Measurements from ENCODE around the gene RTF2. TPM values are rescaled to one million over a fixed set of nuclear protein-coding genes. Genes with fewer than 3 reads are reported as not detected.

Gene RTF2
- total RNA-seq, 2 donors from 2014 or later = 80.8 to 82.7 TPM

DNA sequence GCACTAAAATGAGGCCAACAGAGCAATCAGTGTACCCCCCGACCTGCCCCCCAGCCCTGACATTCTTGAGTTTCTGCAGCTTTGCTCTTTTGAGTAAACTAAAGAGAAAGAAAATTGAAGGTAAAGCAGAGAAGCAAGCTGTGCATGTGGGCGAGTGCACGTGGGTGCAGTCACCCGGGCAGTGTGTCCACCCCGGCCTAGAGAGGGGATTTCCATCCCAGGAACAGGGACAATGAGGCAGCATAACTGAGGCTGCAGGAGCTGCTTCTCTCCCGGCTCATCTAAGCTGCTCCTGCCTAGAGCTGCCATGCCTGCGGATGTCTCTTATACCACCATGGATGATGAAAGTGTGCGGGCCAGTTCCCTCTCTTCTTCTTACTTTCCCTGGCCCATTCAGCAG, 39.5 kb upstream of the RTF2 start:
- H3K4me1 Mint-ChIP-seq (ENCODE audit: low read depth) = peaks cover 56% of the 10 kb centered on the region

DNA sequence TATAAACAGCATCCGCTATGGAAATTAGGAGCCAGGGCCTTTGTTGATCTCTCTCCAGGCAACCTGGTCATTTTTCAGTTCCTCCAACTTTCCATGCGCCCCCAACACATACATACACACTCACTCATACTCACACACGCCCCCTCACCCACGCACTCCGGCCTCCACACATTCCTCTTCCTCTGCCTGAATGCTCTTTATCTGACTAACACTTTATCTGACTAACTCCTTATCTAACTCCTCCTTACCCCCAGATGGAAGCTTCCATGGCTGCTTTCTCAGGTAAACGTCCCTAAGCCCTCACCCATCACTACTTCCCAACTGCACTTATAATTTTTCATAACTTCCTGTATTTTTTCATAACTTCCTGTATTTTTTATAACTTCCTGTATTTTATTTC, 38.9 kb upstream of the RTF2 start:
- peak in 1 of 2 donors; percentile 31 for DNase-seq
- H3K27ac Mint-ChIP-seq = peak overlapping the region; percentile 91
- H3K4me3 Mint-ChIP-seq = peak overlapping the region; percentile 64 to 66
- H3K27me3 Mint-ChIP-seq (ENCODE audit: low read depth) = no peaks in the 10 kb centered on the region
- H3K4me1 Mint-ChIP-seq (ENCODE audit: low read depth) = peaks cover 56% of the 10 kb centered on the region
- no peaks in the 10 kb centered on the region for H3K9me3 Mint-ChIP-seq
- peaks cover 0 to 5% of the 10 kb centered on the region in 2 donors for H3K36me3 Mint-ChIP-seq (ENCODE audit: insufficient read depth in 2 of 2)
- ATAC-seq (replicated peaks in 1 of 2) = peak; percentile 73 to 82

More for the DNA sequence above, 39.5 kb upstream of the RTF2 start:
- peak overlapping the region; percentile 64 to 66 for H3K4me3 Mint-ChIP-seq
- H3K27me3 Mint-ChIP-seq (ENCODE audit: low read depth) = no peaks in the 10 kb centered on the region
- H3K27ac Mint-ChIP-seq = peak overlapping the region; percentile 91
- DNase-seq (no peak), ATAC-seq (replicated peaks in 1 of 2) (no peak)
- no peaks in the 10 kb centered on the region for H3K9me3 Mint-ChIP-seq
- peaks cover 0 to 5% of the 10 kb centered on the region in 2 donors for H3K36me3 Mint-ChIP-seq (ENCODE audit: insufficient read depth in 2 of 2)

DNA sequence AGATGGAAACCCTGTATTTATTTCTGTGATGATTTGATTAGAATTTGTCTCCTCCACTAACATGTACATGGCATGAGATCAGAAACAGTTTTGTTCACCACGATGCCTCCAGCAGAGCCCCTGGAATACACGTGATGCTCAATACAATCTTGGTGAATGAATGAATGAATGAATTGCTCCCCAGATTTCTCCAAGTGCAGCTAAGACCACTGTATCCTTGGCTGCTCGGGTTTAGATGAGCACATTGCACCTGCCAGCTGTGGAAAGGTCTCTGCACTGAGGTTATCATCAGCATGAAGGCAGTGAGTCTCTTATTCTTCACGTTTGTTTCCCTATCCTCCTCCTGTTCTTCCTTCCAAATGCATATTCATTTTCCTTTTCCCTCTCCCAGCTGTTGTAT, 38.5 kb upstream of the RTF2 start:
- H3K9me3 Mint-ChIP-seq = no peaks in the 10 kb centered on the region
- DNase-seq = no peak

DNA sequence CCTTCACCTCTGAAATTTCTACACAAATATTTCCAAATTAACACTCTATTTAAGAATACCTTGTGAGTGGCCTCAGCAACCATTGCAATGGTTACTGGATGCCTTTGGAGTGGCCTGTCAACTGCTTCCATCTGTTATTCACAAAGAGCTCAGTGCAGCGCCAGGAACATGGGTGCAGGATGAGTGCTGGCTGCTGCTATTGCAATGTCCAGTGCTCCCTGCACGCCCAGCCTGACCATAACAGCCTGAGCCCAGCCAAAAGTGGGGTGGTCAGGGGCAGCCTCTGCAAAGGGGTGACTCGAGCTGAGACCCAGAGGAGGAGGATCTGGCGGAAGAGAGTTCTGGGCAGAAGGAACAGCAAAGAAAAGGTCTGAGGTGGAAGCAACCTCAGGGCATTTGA, 38.0 kb upstream of the RTF2 start:
- Mint-ChIP-seq H3K4me1 (ENCODE audit: low read depth) (peaks cover 49% of the 10 kb centered on the region), H3K27ac (peak overlapping the region; percentile 91), H3K4me3 (peak overlapping the region; percentile 64 to 66), H3K27me3 (ENCODE audit: low read depth) (no peaks in the 10 kb centered on the region), H3K36me3 (ENCODE audit: insufficient read depth in 2 of 2) (peaks cover 0 to 5% of the 10 kb centered on the region in 2 donors), H3K9me3 (no peaks in the 10 kb centered on the region)
- DNase-seq (no peak), ATAC-seq (replicated peaks in 1 of 2) (no peak)

More for the DNA sequence above, 38.5 kb upstream of the RTF2 start:
- ATAC-seq (replicated peaks in 1 of 2) = no peak
- Mint-ChIP-seq H3K27ac (peak overlapping the region; percentile 91), H3K4me1 (ENCODE audit: low read depth) (peaks cover 51% of the 10 kb centered on the region), H3K27me3 (ENCODE audit: low read depth) (no peaks in the 10 kb centered on the region), H3K4me3 (peak overlapping the region; percentile 64 to 66), H3K36me3 (ENCODE audit: insufficient read depth in 2 of 2) (peaks cover 0 to 5% of the 10 kb centered on the region in 2 donors)

DNA sequence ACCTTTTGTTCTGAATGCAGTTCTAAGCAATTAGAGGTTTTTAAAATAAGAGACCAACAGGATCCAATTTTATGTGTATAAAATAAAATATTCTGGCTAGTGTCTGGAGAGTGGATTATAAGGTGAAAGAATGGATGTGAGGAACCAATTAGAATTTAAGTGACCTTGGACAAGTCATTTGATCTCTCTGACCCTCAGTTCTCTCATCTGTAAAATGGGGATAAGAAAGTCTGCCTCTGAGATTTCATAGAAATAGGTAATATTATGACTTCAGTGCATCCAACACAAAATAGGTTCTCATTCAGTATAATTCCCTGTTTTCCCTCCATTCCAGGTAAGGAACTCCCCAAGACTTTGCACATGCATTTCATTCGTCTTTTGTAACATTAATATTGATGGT, 37.5 kb upstream of the RTF2 start:
- Mint-ChIP-seq H3K36me3 (ENCODE audit: insufficient read depth in 2 of 2) (peaks cover 0 to 5% of the 10 kb centered on the region in 2 donors), H3K4me3 (no peak overlapping the region), H3K9me3 (no peaks in the 10 kb centered on the region), H3K4me1 (ENCODE audit: low read depth) (peaks cover 49% of the 10 kb centered on the region), H3K27ac (no peak overlapping the region), H3K27me3 (ENCODE audit: low read depth) (no peaks in the 10 kb centered on the region)
- ATAC-seq (replicated peaks in 1 of 2) (no peak), DNase-seq (no peak)

DNA sequence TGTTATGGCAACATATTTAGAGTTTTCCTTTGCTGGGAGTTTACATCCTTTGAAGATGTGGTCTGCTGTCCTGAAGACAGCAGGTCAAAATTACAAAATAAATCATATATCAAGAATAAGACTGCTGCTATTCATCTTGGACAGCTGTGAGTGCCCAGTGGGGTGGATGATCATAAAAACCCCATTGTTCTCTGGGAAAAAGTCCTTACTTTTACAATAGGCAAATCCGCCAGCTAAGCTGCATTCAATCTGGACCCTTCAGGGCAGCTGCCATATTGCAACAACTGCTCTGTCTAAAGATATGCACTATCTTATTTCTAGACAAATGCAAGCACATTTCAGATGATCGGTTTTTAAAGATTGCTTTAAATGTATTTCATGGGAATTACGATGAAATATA, 37.0 kb upstream of the RTF2 start:
- ATAC-seq (replicated peaks in 1 of 2) (no peak), DNase-seq (no peak)
- Mint-ChIP-seq H3K27ac (no peak overlapping the region), H3K36me3 (ENCODE audit: insufficient read depth in 2 of 2) (peaks cover 0 to 5% of the 10 kb centered on the region in 2 donors), H3K4me1 (ENCODE audit: low read depth) (peaks cover 49% of the 10 kb centered on the region), H3K9me3 (no peaks in the 10 kb centered on the region), H3K4me3 (no peak overlapping the region), H3K27me3 (ENCODE audit: low read depth) (no peaks in the 10 kb centered on the region)

DNA sequence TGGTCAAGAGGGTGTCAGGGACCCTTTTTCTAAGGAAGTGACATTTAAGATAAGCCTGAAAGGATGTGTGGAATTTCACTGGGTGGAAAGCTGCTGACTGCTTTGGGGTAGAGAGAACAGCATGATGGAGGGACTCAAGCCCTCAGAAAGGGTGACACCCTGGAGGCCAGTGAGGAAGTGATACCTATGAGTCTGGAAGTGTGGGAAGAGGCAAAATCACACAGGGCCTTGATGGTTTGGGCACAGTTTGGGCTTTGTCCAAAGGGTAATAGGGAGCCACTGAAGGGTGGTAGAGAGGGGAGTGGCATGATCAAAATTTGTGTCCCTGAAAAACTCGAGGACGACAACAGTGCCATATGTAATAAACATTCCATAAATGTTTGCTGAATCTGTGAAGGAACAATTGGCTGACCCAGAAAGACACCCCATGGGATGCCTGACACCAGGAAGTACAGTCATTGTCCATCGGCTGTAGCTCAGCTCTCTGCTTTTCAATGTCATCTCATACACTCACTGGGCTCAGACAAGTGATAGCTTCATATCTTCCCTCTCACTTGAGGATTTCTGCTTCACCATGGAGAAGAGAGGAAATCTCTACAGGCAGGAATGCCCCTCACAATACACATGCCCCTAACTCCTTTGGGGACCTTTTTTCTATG, 35.1 kb upstream of the RTF2 start:
- Mint-ChIP-seq H3K4me1 (ENCODE audit: low read depth) (peaks cover 47% of the 10 kb centered on the region), H3K27me3 (ENCODE audit: low read depth) (no peaks in the 10 kb centered on the region), H3K36me3 (ENCODE audit: insufficient read depth in 2 of 2) (peaks cover 1 to 5% of the 10 kb centered on the region in 2 donors), H3K4me3 (peak overlapping the region in 1 of 2 donors; percentile 50), H3K9me3 (no peaks in the 10 kb centered on the region), H3K27ac (peak overlapping the region; percentile 19)
- ATAC-seq (replicated peaks in 1 of 2) (peak in 1 of 2 donors; percentile 25), DNase-seq (no peak)

DNA sequence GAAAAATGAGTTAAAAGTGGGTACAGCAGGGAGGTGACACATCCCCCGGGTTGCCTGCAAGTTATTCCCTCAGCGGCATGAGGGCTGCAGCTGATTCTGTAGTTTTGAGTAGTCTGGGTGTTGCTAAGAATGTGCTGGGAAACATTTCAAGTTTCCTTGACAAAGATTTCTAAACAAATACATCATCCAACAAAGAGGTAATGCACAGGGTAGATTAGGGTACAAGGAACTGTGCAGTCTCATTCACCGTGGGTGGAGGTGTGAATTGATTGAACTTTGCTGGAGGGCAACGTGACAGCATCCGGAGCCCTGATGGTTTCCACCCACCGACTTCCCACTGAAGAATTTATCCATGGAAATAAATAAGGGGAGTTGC, 34.6 kb upstream of the RTF2 start:
- peaks cover 1 to 5% of the 10 kb centered on the region in 2 donors for H3K36me3 Mint-ChIP-seq (ENCODE audit: insufficient read depth in 2 of 2)
- ATAC-seq (replicated peaks in 1 of 2) (peak; percentile 27 to 52), DNase-seq (no peak)
- H3K27me3 Mint-ChIP-seq (ENCODE audit: low read depth) = no peaks in the 10 kb centered on the region
- no peaks in the 10 kb centered on the region for H3K9me3 Mint-ChIP-seq
- peaks cover 47% of the 10 kb centered on the region for H3K4me1 Mint-ChIP-seq (ENCODE audit: low read depth)
- H3K27ac Mint-ChIP-seq = no peak overlapping the region
- peak overlapping the region in 1 of 2 donors; percentile 50 for H3K4me3 Mint-ChIP-seq

DNA sequence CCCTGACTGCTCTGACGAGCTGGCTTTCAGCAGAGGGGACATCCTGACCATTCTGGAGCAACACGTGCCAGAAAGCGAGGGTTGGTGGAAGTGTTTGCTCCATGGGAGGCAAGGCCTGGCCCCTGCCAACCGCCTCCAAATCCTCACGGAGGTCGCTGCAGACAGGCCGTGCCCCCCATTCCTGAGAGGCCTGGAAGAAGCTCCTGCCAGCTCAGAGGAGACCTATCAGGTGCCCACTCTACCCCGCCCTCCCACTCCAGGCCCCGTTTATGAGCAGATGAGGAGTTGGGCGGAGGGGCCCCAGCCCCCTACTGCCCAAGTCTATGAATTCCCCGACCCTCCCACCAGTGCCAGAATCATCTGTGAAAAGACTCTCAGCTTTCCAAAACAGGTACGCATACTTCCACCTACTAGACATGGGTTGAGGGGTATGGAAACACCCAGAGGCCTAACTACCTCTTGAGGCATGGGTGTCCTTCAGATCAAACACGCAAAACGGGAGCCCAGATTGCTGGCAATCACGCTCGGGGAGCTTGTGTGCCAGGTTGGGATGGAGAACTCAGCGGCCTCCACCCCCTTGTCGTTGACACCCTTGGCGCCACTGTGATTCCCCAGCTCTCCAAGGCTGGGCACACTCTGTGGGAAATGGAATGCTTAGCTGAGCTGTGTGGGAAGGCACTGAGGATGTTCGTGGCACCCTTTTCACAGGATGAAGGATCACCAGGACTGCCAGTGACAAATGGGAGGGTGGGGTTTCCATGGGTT, 31.0 kb upstream of the RTF2 start:
- peaks cover 53% of the 10 kb centered on the region for H3K4me1 Mint-ChIP-seq (ENCODE audit: low read depth)
- H3K36me3 Mint-ChIP-seq (ENCODE audit: insufficient read depth in 2 of 2) = peaks cover 0 to 1% of the 10 kb centered on the region in 2 donors
- H3K4me3 Mint-ChIP-seq = no peak overlapping the region
- H3K27me3 Mint-ChIP-seq (ENCODE audit: low read depth) = no peaks in the 10 kb centered on the region
- H3K27ac Mint-ChIP-seq = no peak overlapping the region
- DNase-seq (no peak), ATAC-seq (replicated peaks in 1 of 2) (no peak)
- no peaks in the 10 kb centered on the region for H3K9me3 Mint-ChIP-seq

DNA sequence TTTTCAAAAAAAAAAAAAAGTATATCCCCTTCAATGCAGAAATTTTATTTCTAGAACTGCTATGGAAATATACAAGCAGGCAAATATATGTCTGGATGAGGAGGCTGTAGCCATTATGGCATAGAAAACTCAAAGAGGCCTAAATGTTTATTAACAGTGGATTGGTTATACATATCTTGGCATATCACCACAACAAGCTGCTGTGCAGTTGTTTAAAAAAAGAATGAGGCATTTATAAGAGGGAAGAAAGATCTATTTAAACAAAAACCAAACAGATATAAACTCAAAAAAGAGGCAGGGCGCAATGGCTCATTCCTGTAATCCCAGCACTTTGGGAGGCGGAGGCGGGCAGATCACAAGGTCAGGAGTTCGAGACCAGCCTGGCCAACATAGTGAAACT, 30.1 kb upstream of the RTF2 start:
- Mint-ChIP-seq H3K4me3 (peak overlapping the region; percentile 35 to 54), H3K27ac (peak overlapping the region; percentile 83), H3K4me1 (ENCODE audit: low read depth) (peaks cover 57% of the 10 kb centered on the region), H3K9me3 (no peaks in the 10 kb centered on the region), H3K36me3 (ENCODE audit: insufficient read depth in 2 of 2) (peaks cover 0 to 1% of the 10 kb centered on the region in 2 donors), H3K27me3 (ENCODE audit: low read depth) (no peaks in the 10 kb centered on the region)
- DNase-seq (no peak), ATAC-seq (replicated peaks in 1 of 2) (no peak)

DNA sequence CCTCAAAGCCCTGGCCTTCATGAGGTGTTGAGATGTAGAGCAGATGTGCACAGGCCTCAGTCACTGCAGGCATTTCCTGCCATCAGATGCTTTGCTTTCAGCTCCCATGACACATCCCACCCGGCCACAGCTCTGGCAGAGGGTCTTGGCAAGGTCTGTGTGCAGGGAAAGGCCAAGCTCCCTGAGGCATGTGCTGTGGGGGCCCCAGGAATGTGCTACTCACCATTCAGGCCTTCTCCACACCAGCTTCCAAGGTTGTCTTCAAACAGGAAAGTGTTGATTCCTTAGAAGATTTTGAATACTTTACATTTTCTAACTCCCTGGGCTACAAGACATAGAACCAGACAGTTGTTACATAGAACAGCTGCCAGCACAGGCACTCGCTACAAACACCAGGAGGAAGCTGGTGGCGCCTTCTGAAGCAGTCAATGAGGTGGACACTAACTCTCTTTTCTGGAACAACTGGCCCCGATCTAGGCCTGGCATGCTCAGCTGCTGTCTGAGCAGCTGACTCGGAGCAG, 28.6 kb upstream of the RTF2 start:
- Mint-ChIP-seq H3K4me3 (peak overlapping the region; percentile 65 to 81), H3K27me3 (ENCODE audit: low read depth) (no peaks in the 10 kb centered on the region), H3K9me3 (no peaks in the 10 kb centered on the region), H3K4me1 (ENCODE audit: low read depth) (peaks cover 53% of the 10 kb centered on the region), H3K36me3 (ENCODE audit: insufficient read depth in 2 of 2) (peaks cover 0 to 2% of the 10 kb centered on the region in 2 donors), H3K27ac (peak overlapping the region; percentile 93)
- ATAC-seq (replicated peaks in 1 of 2) = peak; percentile 20 to 47
- no peak for DNase-seq

DNA sequence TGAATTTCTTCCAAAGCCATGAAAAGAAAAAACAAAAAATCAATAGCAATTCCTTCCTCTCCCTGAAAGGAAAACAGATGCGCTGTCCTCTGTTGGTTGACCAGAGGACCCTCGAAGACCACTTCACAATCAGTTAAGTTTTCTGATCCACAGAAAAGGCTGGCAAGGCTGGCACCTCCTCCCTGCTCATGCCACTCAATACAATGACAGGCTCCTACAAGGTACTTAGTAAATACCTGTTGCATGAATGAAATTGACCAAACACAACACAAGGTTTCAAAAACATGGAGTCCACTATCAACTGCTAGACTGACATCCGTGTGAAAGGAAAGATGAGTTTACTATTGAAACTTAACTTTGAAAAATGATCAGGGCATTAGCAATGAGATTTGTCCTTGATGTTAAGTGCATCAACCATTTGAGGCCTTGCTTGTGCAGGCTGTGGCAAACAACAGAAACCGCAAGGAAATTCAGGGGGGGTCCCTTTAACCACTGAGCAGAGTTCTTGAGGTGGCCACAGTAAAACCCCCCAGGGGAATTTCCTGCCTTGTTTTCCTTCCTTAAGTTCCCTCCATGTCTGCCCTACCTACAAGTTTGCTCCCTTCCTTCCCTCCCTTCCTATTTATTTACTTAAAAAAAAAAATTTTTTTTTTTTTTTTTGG, 27.9 kb upstream of the RTF2 start:
- peaks cover 53% of the 10 kb centered on the region for H3K4me1 Mint-ChIP-seq (ENCODE audit: low read depth)
- H3K27ac Mint-ChIP-seq = peak overlapping the region; percentile 93
- ATAC-seq (replicated peaks in 1 of 2) (peak; percentile 58 to 72), DNase-seq (peak; percentile 63 to 68)
- peaks cover 0 to 2% of the 10 kb centered on the region in 2 donors for H3K36me3 Mint-ChIP-seq (ENCODE audit: insufficient read depth in 2 of 2)
- peak overlapping the region; percentile 65 to 81 for H3K4me3 Mint-ChIP-seq
- H3K27me3 Mint-ChIP-seq (ENCODE audit: low read depth) = no peaks in the 10 kb centered on the region
- no peaks in the 10 kb centered on the region for H3K9me3 Mint-ChIP-seq
